Measurements from ENCODE around the gene SEMA5A.

SEMA5A gene

DNA sequence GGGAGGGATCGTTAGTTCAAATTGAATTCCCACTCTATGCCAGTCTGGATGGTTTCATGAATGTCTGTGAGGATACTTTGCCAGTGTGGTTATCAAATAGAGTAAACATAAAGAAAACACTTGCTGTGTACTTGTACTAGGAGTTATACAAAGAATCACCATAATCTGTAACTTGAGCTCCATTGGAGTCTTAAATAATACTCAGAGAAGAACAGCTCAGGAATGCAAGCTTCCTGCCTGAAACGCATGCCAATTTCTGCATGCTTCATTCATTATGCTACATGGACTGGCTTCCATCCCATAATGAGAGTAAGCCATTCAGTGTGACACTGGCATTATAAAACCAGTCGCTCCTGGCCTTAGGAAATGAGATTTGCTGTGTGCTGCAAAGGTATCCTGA is 351.4 kb downstream of the SEMA5A start:
- H3K36me3 ChIP-seq (ENCODE audit: control insufficient read depth in 1 of 2, insufficient read depth in 2 of 2, low read length in 2 of 2), result no peaks in the 10 kb centered on the region
- no peaks in the 10 kb centered on the region for H3K27me3 ChIP-seq (ENCODE audit: low read depth, low read length)
- H3K4me3 ChIP-seq (ENCODE audit: low read depth in 1 of 2, low read length in 2 of 2), result no peak overlapping the region
- no peaks in the 10 kb centered on the region for H3K4me1 ChIP-seq (ENCODE audit: control insufficient read depth in 1 of 2, insufficient read depth in 2 of 2, low read length in 2 of 2)
- H3K27ac ChIP-seq (ENCODE audit: low read length), result no peak overlapping the region
- H3K9me3 ChIP-seq (ENCODE audit: control insufficient read depth in 1 of 2, low read length in 2 of 2), result no peaks in the 10 kb centered on the region

DNA sequence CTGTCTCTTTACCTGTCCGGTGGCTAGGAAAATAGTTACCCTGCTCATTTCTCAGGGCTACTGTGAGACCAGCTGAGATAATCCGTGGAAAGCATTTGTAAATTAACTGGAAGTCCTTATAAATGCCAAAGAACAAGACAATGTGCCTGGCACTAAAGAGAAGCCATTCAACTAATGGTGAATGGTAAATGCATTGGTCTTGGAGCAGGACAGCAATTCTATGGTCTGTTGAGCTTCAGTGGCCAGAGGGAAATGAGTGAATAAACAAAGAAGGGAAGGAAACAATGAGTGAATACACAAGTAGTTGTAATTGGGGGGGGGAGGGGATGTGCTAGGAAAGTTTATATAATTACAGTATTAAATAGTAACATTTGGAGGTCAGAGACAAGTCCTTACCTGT is 353.6 kb downstream of the SEMA5A start:
- no peak overlapping the region for H3K4me3 ChIP-seq (ENCODE audit: low read depth in 1 of 2, low read length in 2 of 2)
- no peaks in the 10 kb centered on the region for H3K4me1 ChIP-seq (ENCODE audit: control insufficient read depth in 1 of 2, insufficient read depth in 2 of 2, low read length in 2 of 2)
- H3K36me3 ChIP-seq (ENCODE audit: control insufficient read depth in 1 of 2, insufficient read depth in 2 of 2, low read length in 2 of 2), result no peaks in the 10 kb centered on the region
- no peaks in the 10 kb centered on the region for H3K9me3 ChIP-seq (ENCODE audit: control insufficient read depth in 1 of 2, low read length in 2 of 2)
- H3K27ac ChIP-seq (ENCODE audit: low read length), result no peak overlapping the region
- H3K27me3 ChIP-seq (ENCODE audit: low read depth, low read length), result no peaks in the 10 kb centered on the region

DNA sequence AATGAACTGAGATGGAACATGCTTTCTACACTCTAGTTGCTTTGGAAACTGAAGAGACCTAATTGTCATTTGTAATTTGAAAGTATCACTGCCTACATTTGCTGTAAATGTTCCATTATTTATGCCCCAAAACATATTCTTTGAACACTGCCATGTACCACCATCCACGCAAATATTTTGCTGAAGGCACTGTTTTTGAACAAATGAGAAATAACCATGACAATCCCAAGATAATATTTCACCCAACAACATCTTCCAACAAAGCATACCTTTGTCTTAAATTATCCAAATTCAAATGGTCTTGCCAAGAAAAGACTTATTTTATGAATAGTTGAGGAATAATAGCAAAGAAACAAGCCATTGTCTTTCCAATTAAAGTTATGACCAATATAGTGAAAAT is 356.2 kb downstream of the SEMA5A start:
- Histone ChIP-seq H3K36me3 (ENCODE audit: control insufficient read depth in 1 of 2, insufficient read depth in 2 of 2, low read length in 2 of 2) (no peaks in the 10 kb centered on the region), H3K9me3 (ENCODE audit: control insufficient read depth in 1 of 2, low read length in 2 of 2) (no peaks in the 10 kb centered on the region), H3K27me3 (ENCODE audit: low read depth, low read length) (no peaks in the 10 kb centered on the region), H3K27ac (ENCODE audit: low read length) (no peak overlapping the region), H3K4me1 (ENCODE audit: control insufficient read depth in 1 of 2, insufficient read depth in 2 of 2, low read length in 2 of 2) (no peaks in the 10 kb centered on the region), H3K4me3 (ENCODE audit: low read depth in 1 of 2, low read length in 2 of 2) (no peak overlapping the region)

DNA sequence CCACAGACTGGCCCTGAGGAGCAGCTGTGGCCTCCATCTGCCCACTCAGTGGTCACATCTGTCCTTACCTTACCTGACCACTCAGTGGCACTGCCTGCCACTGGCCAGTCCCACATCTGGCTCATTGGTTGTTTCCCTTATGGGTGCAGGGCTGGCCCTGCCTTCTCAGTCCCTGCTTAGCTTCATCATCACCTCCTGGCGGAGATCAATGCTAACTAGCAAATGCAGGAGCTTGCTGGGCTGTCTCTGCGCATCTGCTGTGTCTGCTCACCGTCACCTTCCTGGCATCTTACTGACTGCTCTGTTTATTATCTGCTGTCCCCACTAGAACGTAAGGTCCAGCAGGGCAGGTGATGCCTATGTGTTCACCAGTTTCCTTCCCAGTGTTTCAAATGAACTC is 356.9 kb downstream of the SEMA5A start:
- Histone ChIP-seq H3K4me1 (ENCODE audit: control insufficient read depth in 1 of 2, insufficient read depth in 2 of 2, low read length in 2 of 2) (no peaks in the 10 kb centered on the region), H3K36me3 (ENCODE audit: control insufficient read depth in 1 of 2, insufficient read depth in 2 of 2, low read length in 2 of 2) (no peaks in the 10 kb centered on the region), H3K9me3 (ENCODE audit: control insufficient read depth in 1 of 2, low read length in 2 of 2) (no peaks in the 10 kb centered on the region), H3K27ac (ENCODE audit: low read length) (no peak overlapping the region), H3K4me3 (ENCODE audit: low read depth in 1 of 2, low read length in 2 of 2) (no peak overlapping the region), H3K27me3 (ENCODE audit: low read depth, low read length) (no peaks in the 10 kb centered on the region)

DNA sequence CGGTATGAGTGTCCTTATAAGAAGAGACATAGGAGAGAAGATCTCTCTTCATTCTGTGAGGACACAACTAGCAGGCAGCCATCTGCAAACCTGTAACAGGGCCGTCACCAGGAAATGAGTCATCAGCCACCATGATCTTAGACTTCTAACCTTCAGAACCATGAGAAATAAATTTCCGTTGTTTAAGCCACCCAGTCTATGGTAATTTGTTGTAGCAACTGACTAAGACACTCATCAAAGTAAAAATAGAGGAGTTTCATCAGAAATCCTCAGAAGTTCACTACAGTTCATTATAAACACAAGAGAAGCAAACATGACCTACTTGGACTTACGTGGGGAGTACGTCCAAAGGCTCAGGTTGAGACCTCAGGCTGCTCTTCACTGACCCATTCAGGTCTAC is 357.7 kb downstream of the SEMA5A start:
- Histone ChIP-seq H3K27me3 (ENCODE audit: low read depth, low read length) (no peaks in the 10 kb centered on the region), H3K4me3 (ENCODE audit: low read depth in 1 of 2, low read length in 2 of 2) (no peak overlapping the region), H3K36me3 (ENCODE audit: control insufficient read depth in 1 of 2, insufficient read depth in 2 of 2, low read length in 2 of 2) (no peaks in the 10 kb centered on the region), H3K9me3 (ENCODE audit: control insufficient read depth in 1 of 2, low read length in 2 of 2) (no peaks in the 10 kb centered on the region), H3K4me1 (ENCODE audit: control insufficient read depth in 1 of 2, insufficient read depth in 2 of 2, low read length in 2 of 2) (no peaks in the 10 kb centered on the region), H3K27ac (ENCODE audit: low read length) (no peak overlapping the region)

DNA sequence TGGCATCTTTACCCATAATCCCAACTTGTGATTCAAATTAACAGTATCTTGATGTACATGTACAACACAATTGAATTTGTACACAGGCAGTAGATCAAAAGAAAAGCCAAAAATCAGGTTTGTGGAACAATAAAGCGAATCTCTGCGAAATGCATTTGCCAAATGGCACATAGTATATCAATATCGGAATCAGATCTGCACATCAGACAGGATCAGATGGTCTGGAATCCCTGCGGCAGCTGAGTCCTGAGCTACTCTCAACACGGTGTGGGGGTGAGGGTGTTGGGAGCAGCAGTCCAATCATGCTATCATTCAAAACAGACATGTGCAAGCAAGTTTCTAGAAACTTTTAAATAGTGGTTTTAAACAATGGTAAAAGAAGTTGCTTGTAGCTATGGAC is 358.3 kb downstream of the SEMA5A start:
- no peaks in the 10 kb centered on the region for H3K27me3 ChIP-seq (ENCODE audit: low read depth, low read length)
- H3K27ac ChIP-seq (ENCODE audit: low read length), result no peak overlapping the region
- no peak overlapping the region for H3K4me3 ChIP-seq (ENCODE audit: low read depth in 1 of 2, low read length in 2 of 2)
- no peaks in the 10 kb centered on the region for H3K9me3 ChIP-seq (ENCODE audit: control insufficient read depth in 1 of 2, low read length in 2 of 2)
- no peaks in the 10 kb centered on the region for H3K36me3 ChIP-seq (ENCODE audit: control insufficient read depth in 1 of 2, insufficient read depth in 2 of 2, low read length in 2 of 2)
- no peaks in the 10 kb centered on the region for H3K4me1 ChIP-seq (ENCODE audit: control insufficient read depth in 1 of 2, insufficient read depth in 2 of 2, low read length in 2 of 2)

DNA sequence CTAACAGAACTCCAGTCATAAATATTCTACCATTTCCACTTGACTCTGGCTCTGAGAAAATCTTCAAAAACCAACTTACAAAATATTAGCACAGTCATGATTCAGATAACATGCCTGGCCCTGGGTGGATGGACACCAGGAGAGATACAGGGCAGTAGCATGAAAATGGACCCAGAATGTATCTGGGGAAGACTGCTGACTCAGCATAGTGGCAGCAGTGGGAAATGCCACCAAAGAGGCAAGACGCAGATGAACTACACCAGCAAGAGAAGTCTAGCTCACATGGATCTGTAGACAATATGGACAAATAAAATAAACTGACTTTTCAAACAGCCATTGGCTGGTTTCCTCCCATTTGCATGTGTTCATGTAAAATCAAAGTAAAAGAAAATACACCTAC is 359.8 kb downstream of the SEMA5A start:
- Histone ChIP-seq H3K27me3 (ENCODE audit: low read depth, low read length) (no peaks in the 10 kb centered on the region), H3K4me3 (ENCODE audit: low read depth in 1 of 2, low read length in 2 of 2) (no peak overlapping the region), H3K36me3 (ENCODE audit: control insufficient read depth in 1 of 2, insufficient read depth in 2 of 2, low read length in 2 of 2) (no peaks in the 10 kb centered on the region), H3K27ac (ENCODE audit: low read length) (no peak overlapping the region), H3K9me3 (ENCODE audit: control insufficient read depth in 1 of 2, low read length in 2 of 2) (no peaks in the 10 kb centered on the region), H3K4me1 (ENCODE audit: control insufficient read depth in 1 of 2, insufficient read depth in 2 of 2, low read length in 2 of 2) (no peaks in the 10 kb centered on the region)

DNA sequence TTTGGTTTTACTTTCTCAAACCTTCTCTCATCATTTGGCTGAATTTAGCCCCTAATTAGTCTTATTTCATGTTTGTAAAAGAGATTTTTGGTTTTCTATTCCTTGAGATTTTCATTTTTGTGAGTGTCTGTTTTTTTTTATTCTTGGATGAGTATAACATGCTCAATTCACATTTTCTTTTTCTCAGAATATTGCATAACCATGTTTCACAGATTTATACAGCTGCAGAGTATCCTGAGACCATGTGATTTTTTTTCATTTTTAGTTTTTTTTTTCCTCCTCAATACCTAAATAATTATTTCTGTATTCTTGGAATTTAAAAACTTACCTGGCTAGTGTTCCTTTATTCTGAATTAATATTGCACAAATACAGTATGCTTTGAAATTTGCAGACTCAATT is 361.9 kb downstream of the SEMA5A start:
- H3K36me3 ChIP-seq (ENCODE audit: control insufficient read depth in 1 of 2, insufficient read depth in 2 of 2, low read length in 2 of 2), result no peaks in the 10 kb centered on the region
- H3K27ac ChIP-seq (ENCODE audit: low read length), result no peak overlapping the region
- H3K4me1 ChIP-seq (ENCODE audit: control insufficient read depth in 1 of 2, insufficient read depth in 2 of 2, low read length in 2 of 2), result no peaks in the 10 kb centered on the region
- no peaks in the 10 kb centered on the region for H3K27me3 ChIP-seq (ENCODE audit: low read depth, low read length)
- no peak overlapping the region for H3K4me3 ChIP-seq (ENCODE audit: low read depth in 1 of 2, low read length in 2 of 2)
- no peaks in the 10 kb centered on the region for H3K9me3 ChIP-seq (ENCODE audit: control insufficient read depth in 1 of 2, low read length in 2 of 2)

DNA sequence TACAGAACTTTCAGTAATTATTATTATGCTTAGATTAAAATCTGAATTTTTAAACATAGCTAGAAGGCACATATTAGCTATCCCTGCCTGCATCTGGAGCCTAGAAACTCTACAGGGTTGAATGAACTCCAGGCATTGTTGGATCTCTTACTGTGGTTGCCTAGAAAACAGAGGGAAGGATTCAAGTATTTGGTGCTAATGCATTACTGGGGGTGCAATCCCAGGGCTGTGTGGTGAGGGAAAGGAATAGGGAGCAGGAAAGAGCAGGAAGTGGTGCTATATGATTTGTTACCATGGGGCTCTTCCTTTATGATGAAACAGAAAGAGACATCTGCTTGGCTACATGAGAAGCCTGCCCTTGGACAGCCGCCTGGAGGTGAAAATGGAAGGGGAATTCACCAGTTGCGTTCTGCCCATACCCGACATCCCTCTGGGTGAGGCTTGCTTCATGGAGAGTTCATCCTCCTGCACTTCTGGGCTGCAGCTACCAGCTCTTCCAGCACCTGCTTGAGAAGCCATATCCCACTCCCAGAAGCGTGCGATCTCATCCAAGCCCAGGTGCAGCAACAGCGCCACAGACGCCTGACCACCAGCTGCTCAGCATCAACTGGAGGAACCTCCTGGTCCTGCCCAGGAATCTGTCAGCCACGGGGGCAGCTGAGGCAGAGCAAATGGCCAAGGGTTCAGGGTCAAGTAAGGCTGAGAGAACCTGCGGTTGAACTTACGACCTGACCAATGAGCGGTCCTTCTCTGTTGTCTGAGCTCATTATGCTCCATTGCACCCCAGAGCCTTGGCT is 362.8 kb downstream of the SEMA5A start:
- Histone ChIP-seq H3K9me3 (ENCODE audit: control insufficient read depth in 1 of 2, low read length in 2 of 2) (no peaks in the 10 kb centered on the region), H3K36me3 (ENCODE audit: control insufficient read depth in 1 of 2, insufficient read depth in 2 of 2, low read length in 2 of 2) (no peaks in the 10 kb centered on the region), H3K27ac (ENCODE audit: low read length) (no peak overlapping the region), H3K27me3 (ENCODE audit: low read depth, low read length) (no peaks in the 10 kb centered on the region), H3K4me1 (ENCODE audit: control insufficient read depth in 1 of 2, insufficient read depth in 2 of 2, low read length in 2 of 2) (no peaks in the 10 kb centered on the region), H3K4me3 (ENCODE audit: low read depth in 1 of 2, low read length in 2 of 2) (no peak overlapping the region)

DNA sequence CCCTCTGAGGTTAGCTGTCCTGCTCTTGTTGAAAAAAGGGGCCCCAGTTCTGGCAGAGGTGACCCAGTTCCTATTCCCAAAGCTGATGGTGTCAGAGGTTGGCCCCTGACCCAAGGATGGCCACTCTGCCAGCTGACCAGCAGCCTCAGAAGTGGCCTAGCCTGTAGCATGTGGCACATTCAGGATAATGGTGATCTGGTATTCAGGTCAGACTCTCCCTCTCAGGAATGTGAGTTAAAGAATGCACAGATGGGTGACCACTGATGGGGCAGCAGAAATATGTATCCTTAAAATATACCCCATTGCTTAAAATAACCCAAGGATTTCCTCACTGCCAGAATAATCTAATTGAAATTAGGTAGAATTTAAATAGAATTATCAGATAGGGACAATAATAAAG is 369.2 kb downstream of the SEMA5A start:
- Histone ChIP-seq H3K9me3 (ENCODE audit: control insufficient read depth in 1 of 2, low read length in 2 of 2) (peaks cover 0 to 6% of the 10 kb centered on the region in 2 donors), H3K4me3 (ENCODE audit: low read depth in 1 of 2, low read length in 2 of 2) (no peak overlapping the region), H3K36me3 (ENCODE audit: control insufficient read depth in 1 of 2, insufficient read depth in 2 of 2, low read length in 2 of 2) (no peaks in the 10 kb centered on the region), H3K4me1 (ENCODE audit: control insufficient read depth in 1 of 2, insufficient read depth in 2 of 2, low read length in 2 of 2) (no peaks in the 10 kb centered on the region), H3K27ac (ENCODE audit: low read length) (no peak overlapping the region), H3K27me3 (ENCODE audit: low read depth, low read length) (no peaks in the 10 kb centered on the region)

DNA sequence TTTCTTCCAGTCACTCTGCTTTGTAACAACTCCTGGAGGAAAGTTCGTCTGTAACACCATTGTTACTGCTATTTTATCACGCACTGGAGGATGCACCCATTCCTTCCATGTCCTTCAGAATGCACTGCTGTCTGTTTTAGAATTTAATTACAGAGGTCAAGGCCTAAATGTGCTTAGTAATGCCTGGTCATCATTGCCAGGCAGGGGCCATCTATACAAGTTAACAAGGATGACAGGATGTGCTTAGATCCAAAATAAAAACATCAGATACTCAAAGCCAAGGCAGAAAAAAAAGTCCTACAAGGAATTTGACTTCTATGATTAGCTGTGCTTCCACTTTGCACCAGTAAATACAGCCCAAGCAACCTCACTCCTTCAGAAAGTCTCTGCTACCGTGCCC is 371.4 kb downstream of the SEMA5A start:
- Histone ChIP-seq H3K4me1 (ENCODE audit: control insufficient read depth in 1 of 2, insufficient read depth in 2 of 2, low read length in 2 of 2) (no peaks in the 10 kb centered on the region), H3K4me3 (ENCODE audit: low read depth in 1 of 2, low read length in 2 of 2) (no peak overlapping the region), H3K27me3 (ENCODE audit: low read depth, low read length) (no peaks in the 10 kb centered on the region), H3K9me3 (ENCODE audit: control insufficient read depth in 1 of 2, low read length in 2 of 2) (peaks cover 0 to 6% of the 10 kb centered on the region in 2 donors), H3K27ac (ENCODE audit: low read length) (no peak overlapping the region), H3K36me3 (ENCODE audit: control insufficient read depth in 1 of 2, insufficient read depth in 2 of 2, low read length in 2 of 2) (no peaks in the 10 kb centered on the region)
